ENCODE measurements around the gene SLCO4C1.
A peak's percentile ranks its signal among the peaks of the same experiment; 100 is the strongest.

SLCO4C1 gene

GRCh38 chr5:102289251-102289899, 6.7 kb downstream of the SLCO4C1 start:
- peaks cover 16% of the 10 kb centered on the region for H3K27me3 Mint-ChIP-seq
- H3K4me1 Mint-ChIP-seq (ENCODE audit: low read depth), result peaks cover 42% of the 10 kb centered on the region
- H3K27ac Mint-ChIP-seq, result no peak overlapping the region
- no peak overlapping the region for H3K4me3 Mint-ChIP-seq
- H3K36me3 Mint-ChIP-seq (ENCODE audit: low read depth), result no peaks in the 10 kb centered on the region
- intact Hi-C loops (cut with micrococcal nuclease), result no loop called here
- H3K9me3 Mint-ChIP-seq, result no peaks in the 10 kb centered on the region

- intact Hi-C loops (cut with micrococcal nuclease), result no loop called here
- Mint-ChIP-seq H3K9me3 (no peaks in the 10 kb centered on the region), H3K27me3 (peaks cover 17% of the 10 kb centered on the region), H3K4me1 (ENCODE audit: low read depth) (peaks cover 47% of the 10 kb centered on the region), H3K4me3 (no peak overlapping the region), H3K27ac (no peak overlapping the region), H3K36me3 (ENCODE audit: low read depth) (no peaks in the 10 kb centered on the region)
These were observed 7.5 kb downstream of the SLCO4C1 start for GRCh38 chr5:102288630-102289029.

- Mint-ChIP-seq H3K27ac (no peak overlapping the region), H3K36me3 (ENCODE audit: low read depth) (no peaks in the 10 kb centered on the region), H3K4me1 (ENCODE audit: low read depth) (peaks cover 47% of the 10 kb centered on the region), H3K9me3 (no peaks in the 10 kb centered on the region), H3K27me3 (peaks cover 17% of the 10 kb centered on the region), H3K4me3 (no peak overlapping the region)
- intact Hi-C loops (cut with micrococcal nuclease), result no loop called here
These were observed 9.6 kb downstream of the SLCO4C1 start for GRCh38 chr5:102286476-102286875.

GRCh38 chr5:102283102-102283797, 12.8 kb downstream of the SLCO4C1 start:
- intact Hi-C loops (cut with micrococcal nuclease), result no loop called here
- Mint-ChIP-seq H3K36me3 (ENCODE audit: low read depth) (no peaks in the 10 kb centered on the region), H3K4me1 (ENCODE audit: low read depth) (peaks cover 34% of the 10 kb centered on the region), H3K27ac (no peak overlapping the region), H3K9me3 (no peaks in the 10 kb centered on the region), H3K4me3 (no peak overlapping the region), H3K27me3 (peaks cover 8% of the 10 kb centered on the region)

GRCh38 chr5:102279711-102280110, 16.4 kb downstream of the SLCO4C1 start:
- Mint-ChIP-seq H3K4me1 (ENCODE audit: low read depth) (peaks cover 40% of the 10 kb centered on the region), H3K4me3 (no peak overlapping the region), H3K27me3 (peaks cover 5% of the 10 kb centered on the region), H3K27ac (no peak overlapping the region), H3K36me3 (ENCODE audit: low read depth) (no peaks in the 10 kb centered on the region), H3K9me3 (no peaks in the 10 kb centered on the region)
- intact Hi-C loops (cut with micrococcal nuclease), result no loop called here

- no peaks in the 10 kb centered on the region for H3K9me3 Mint-ChIP-seq
- H3K27ac Mint-ChIP-seq, result no peak overlapping the region
- H3K27me3 Mint-ChIP-seq, result no peaks in the 10 kb centered on the region
- H3K4me3 Mint-ChIP-seq, result no peak overlapping the region
- H3K4me1 Mint-ChIP-seq (ENCODE audit: low read depth), result peaks cover 31% of the 10 kb centered on the region
- no peaks in the 10 kb centered on the region for H3K36me3 Mint-ChIP-seq (ENCODE audit: low read depth)
- intact Hi-C loops (cut with micrococcal nuclease), result no loop called here
These were observed 17.9 kb downstream of the SLCO4C1 start for GRCh38 chr5:102278231-102278630.

- Mint-ChIP-seq H3K36me3 (ENCODE audit: low read depth) (no peaks in the 10 kb centered on the region), H3K9me3 (no peaks in the 10 kb centered on the region), H3K4me1 (ENCODE audit: low read depth) (peaks cover 31% of the 10 kb centered on the region), H3K4me3 (no peak overlapping the region), H3K27ac (no peak overlapping the region), H3K27me3 (no peaks in the 10 kb centered on the region)
- intact Hi-C loops (cut with micrococcal nuclease), result no loop called here
These were observed 18.9 kb downstream of the SLCO4C1 start for GRCh38 chr5:102277144-102277543.

- Mint-ChIP-seq H3K27ac (no peak overlapping the region), H3K4me3 (no peak overlapping the region), H3K27me3 (no peaks in the 10 kb centered on the region), H3K4me1 (ENCODE audit: low read depth) (peaks cover 7% of the 10 kb centered on the region), H3K9me3 (peaks cover 30% of the 10 kb centered on the region), H3K36me3 (ENCODE audit: low read depth) (peaks cover 17% of the 10 kb centered on the region)
- intact Hi-C loops (cut with micrococcal nuclease), result no loop called here
These were observed 24.3 kb downstream of the SLCO4C1 start for GRCh38 chr5:102271759-102272158.

- intact Hi-C loops (cut with micrococcal nuclease), result no loop called here
- no peaks in the 10 kb centered on the region for H3K27me3 Mint-ChIP-seq
- H3K9me3 Mint-ChIP-seq, result peaks cover 30% of the 10 kb centered on the region
- no peak overlapping the region for H3K4me3 Mint-ChIP-seq
- no peaks in the 10 kb centered on the region for H3K4me1 Mint-ChIP-seq (ENCODE audit: low read depth)
- peaks cover 17% of the 10 kb centered on the region for H3K36me3 Mint-ChIP-seq (ENCODE audit: low read depth)
- no peak overlapping the region for H3K27ac Mint-ChIP-seq
These were observed 26.0 kb downstream of the SLCO4C1 start for GRCh38 chr5:102270036-102270435.

GRCh38 chr5:102262688-102263087, 33.4 kb downstream of the SLCO4C1 start:
- H3K4me3 Mint-ChIP-seq, result no peak overlapping the region
- H3K4me1 Mint-ChIP-seq (ENCODE audit: low read depth), result no peaks in the 10 kb centered on the region
- H3K27me3 Mint-ChIP-seq, result no peaks in the 10 kb centered on the region
- H3K36me3 Mint-ChIP-seq (ENCODE audit: low read depth), result peaks cover 6% of the 10 kb centered on the region
- no peak overlapping the region for H3K27ac Mint-ChIP-seq
- peaks cover 7% of the 10 kb centered on the region for H3K9me3 Mint-ChIP-seq
- intact Hi-C loops (cut with micrococcal nuclease), result no loop called here

- intact Hi-C loops (cut with micrococcal nuclease), result no loop called here
- H3K4me1 Mint-ChIP-seq (ENCODE audit: low read depth), result peaks cover 10% of the 10 kb centered on the region
- peaks cover 25% of the 10 kb centered on the region for H3K36me3 Mint-ChIP-seq (ENCODE audit: low read depth)
- no peak overlapping the region for H3K27ac Mint-ChIP-seq
- no peaks in the 10 kb centered on the region for H3K27me3 Mint-ChIP-seq
- H3K9me3 Mint-ChIP-seq, result no peaks in the 10 kb centered on the region
- H3K4me3 Mint-ChIP-seq, result no peak overlapping the region
These were observed 46.7 kb downstream of the SLCO4C1 start for GRCh38 chr5:102249381-102249780.

GRCh38 chr5:102243213-102243612, 52.9 kb downstream of the SLCO4C1 start:
- no peak overlapping the region for H3K27ac Mint-ChIP-seq
- H3K36me3 Mint-ChIP-seq (ENCODE audit: low read depth), result peaks cover 24% of the 10 kb centered on the region
- intact Hi-C loops (cut with micrococcal nuclease), result no loop called here
- H3K4me3 Mint-ChIP-seq, result no peak overlapping the region
- H3K27me3 Mint-ChIP-seq, result no peaks in the 10 kb centered on the region
- no peaks in the 10 kb centered on the region for H3K9me3 Mint-ChIP-seq
- no peaks in the 10 kb centered on the region for H3K4me1 Mint-ChIP-seq (ENCODE audit: low read depth)

- Mint-ChIP-seq H3K36me3 (ENCODE audit: low read depth) (peaks cover 24% of the 10 kb centered on the region), H3K9me3 (no peaks in the 10 kb centered on the region), H3K27me3 (no peaks in the 10 kb centered on the region), H3K4me3 (no peak overlapping the region), H3K27ac (no peak overlapping the region), H3K4me1 (ENCODE audit: low read depth) (no peaks in the 10 kb centered on the region)
- intact Hi-C loops (cut with micrococcal nuclease), result no loop called here
These were observed 54.2 kb downstream of the SLCO4C1 start for GRCh38 chr5:102241809-102242421.

GRCh38 chr5:102231693-102232619, 64.1 kb downstream of the SLCO4C1 start:
- Mint-ChIP-seq H3K9me3 (no peaks in the 10 kb centered on the region), H3K27me3 (no peaks in the 10 kb centered on the region), H3K36me3 (ENCODE audit: low read depth) (peaks cover 6% of the 10 kb centered on the region), H3K4me3 (no peak overlapping the region), H3K27ac (peak overlapping the region; percentile 38), H3K4me1 (ENCODE audit: low read depth) (peaks cover 16% of the 10 kb centered on the region)
- intact Hi-C loops (cut with micrococcal nuclease), result no loop called here
